GM12864 (cell line): ENCODE data around the gene NFIX.
A peak's percentile ranks its signal among the peaks of the same experiment; 100 is the strongest.

ENCODE experiments used
- DNase-seq: peaks from one replicate; pipeline ENCODE4 v3.0.0-alpha.2; 2011; ENCODE audit warnings: low read depth
- H3K4me3 ChIP-seq: 2 replicates; pipeline ENCODE4 v1.5.1; 2011; ENCODE audit warnings: mild to moderate bottlenecking, low read depth, low read length, control low read depth
- CTCF ChIP-seq: IDR thresholded peaks from 2 replicates; pipeline ENCODE4 v1.5.1; 2011; ENCODE audit warnings: low read depth, mild to moderate bottlenecking, moderate library complexity, low read length, control low read depth, inconsistent platforms; ENCODE audit errors: missing control alignments

NFIX gene

GRCh38 chr19:13087295-13087694, 92.0 kb downstream of the NFIX start:
- no peak for TF ChIP-seq CTCF
- DNase-seq = no peak
- H3K4me3 ChIP-seq = no peak overlapping the region

- no peak for DNase-seq
- no peak overlapping the region for H3K4me3 ChIP-seq
- TF ChIP-seq CTCF = no peak
Observed at GRCh38 chr19:13087795-13088537, 92.7 kb downstream of the NFIX start.

DNA sequence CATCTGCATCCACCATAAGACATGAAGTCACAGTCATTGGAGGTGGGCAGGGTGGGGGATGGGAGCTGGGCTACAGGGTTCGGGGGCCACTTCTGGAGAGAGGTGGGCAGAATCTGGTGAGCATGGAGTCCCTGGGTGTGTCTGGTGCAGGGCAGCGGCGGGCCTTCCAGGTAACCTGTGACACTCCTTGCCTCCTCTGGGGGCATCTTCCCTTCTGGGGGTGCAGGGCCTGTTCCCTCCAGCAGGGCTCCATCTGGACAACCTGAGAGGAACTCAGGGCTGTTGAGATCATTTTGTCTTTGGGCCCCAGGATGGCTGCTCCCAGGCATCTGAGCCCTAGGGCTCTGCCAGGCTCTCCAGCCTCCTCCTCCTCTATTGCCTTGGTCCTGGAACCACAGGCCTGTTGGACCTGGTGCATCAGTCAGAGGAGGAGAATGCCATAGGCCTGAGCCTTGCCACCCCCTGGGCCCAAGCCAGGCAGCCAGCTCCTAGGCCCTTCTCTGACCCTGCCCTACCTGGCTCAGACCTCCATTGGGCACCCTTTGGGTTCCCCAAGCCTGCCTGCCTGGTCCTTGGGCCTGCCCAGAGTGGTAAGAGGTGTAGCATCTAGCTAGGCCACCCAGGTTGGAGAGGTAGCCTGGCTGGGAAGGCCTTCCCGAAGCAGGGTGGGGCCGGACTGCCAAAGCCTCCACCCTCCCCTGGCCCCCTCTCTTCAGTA, 94.0 kb downstream of the NFIX start:
- H3K4me3 ChIP-seq = no peak overlapping the region
- TF ChIP-seq CTCF = peak; percentile 81
- no peak for DNase-seq

- DNase-seq = no peak
- no peak for TF ChIP-seq CTCF
- H3K4me3 ChIP-seq = no peak overlapping the region
Observed at GRCh38 chr19:13089857-13090507, 94.7 kb downstream of the NFIX start.

DNA sequence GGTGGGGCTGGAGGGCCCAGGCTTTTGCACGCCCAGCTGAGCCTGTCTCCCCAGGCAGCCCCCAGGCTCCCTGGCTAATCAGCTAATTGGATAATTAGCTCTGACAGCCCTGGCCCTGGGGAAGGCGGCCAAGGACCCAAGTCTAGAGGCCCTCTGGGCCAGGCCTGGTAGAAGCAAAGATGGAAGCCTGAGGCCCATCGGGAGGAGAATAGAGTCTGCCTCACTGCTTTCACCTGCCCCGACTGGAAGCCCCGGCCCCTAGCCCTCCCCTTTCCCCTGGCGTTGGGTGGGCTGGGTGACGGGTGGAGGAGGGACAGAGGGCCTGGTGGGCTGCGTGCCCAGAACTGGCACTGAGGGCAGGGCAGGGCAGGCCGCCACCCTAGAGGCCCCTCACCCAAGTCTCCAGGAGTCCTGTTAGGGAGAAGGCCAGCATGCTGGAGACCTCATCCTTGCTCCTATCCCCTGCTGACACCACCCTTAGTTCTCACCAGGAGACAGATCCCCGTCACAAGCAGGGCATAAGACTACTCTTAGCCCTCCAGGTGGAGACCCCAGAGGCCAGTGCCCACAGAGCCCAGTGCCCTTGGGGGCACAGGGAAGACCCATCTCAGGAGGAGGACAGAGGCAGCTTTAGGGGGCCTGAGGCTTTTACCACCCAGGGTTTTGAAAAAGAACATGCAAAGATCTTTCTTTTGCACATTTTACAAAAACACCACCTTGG, 95.4 kb downstream of the NFIX start:
- no peak for TF ChIP-seq CTCF
- no peak for DNase-seq
- no peak overlapping the region for H3K4me3 ChIP-seq

DNA sequence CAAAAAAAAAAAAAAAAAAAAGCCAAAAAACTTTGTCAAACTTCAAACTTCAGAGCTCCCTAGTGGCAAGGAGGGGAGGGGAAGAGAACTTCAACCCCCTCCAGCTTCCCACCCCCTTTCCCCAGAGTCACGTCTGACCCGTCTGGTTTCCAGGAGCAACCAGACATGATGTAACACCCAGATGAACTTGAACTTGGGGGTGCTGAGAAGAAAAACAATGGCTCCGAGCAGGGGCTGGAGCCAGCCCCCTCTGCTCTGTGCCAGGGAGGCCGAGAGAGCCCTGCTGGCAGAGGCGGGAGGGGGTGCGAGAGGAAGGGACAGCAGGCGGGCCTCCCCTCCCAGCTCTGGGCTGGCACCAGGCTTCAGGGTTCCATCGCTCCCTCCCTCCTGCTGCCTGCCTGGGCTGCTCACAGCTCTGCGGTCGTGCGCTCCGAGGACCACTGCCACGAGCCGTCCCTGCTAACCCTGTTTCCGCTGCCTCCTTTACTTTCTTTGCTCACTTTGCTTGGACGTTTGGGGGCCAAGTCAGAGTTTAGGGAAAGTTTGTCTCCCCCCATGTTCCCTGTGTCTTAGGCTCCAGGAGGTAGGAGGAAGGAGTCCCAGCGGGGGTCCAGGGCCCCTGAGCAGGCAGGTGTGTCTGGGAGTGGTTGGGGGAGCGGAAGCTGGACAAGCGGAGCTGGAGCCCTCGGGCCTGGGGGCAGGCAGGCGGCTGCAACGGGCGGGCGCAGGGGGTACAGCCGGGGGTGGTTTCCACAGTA, 96.3 kb downstream of the NFIX start:
- DNase-seq = no peak
- TF ChIP-seq CTCF = no peak
- no peak overlapping the region for H3K4me3 ChIP-seq
